IPS-20b (cell line): ENCODE measurements around the gene EFTUD2.

Experiments
- H3K27ac ChIP-seq: one replicate; pipeline ENCODE4 v1.5.1; 2013; ENCODE audit warnings: low read length
- H3K27me3 ChIP-seq: 2 replicates; pipeline ENCODE4 v1.6.1; 2013; ENCODE audit warnings: mild to moderate bottlenecking, low read length, inconsistent platforms; ENCODE audit not compliant: insufficient read depth
- H3K36me3 ChIP-seq: 2 replicates; pipeline ENCODE4 v1.6.1; 2013; ENCODE audit warnings: low read depth, mild to moderate bottlenecking, inconsistent platforms, low read length, moderate library complexity; ENCODE audit not compliant: insufficient read depth
- H3K4me1 ChIP-seq: 2 replicates; pipeline ENCODE4 v1.6.1; 2013; ENCODE audit warnings: mild to moderate bottlenecking, control low read depth, inconsistent platforms, low read length, moderate library complexity; ENCODE audit not compliant: insufficient read depth
- H3K4me3 ChIP-seq: 2 replicates; pipeline ENCODE4 v1.5.1; 2013; ENCODE audit warnings: mild to moderate bottlenecking, low read length, inconsistent platforms
- H3K9ac ChIP-seq: 2 replicates; pipeline ENCODE4 v1.6.1; 2013; ENCODE audit warnings: low read depth, mild to moderate bottlenecking, inconsistent platforms, low read length, moderate library complexity
- H3K9me3 ChIP-seq: 2 replicates; pipeline ENCODE4 v1.6.1; 2013; ENCODE audit warnings: mild to moderate bottlenecking, low read depth, low read length, inconsistent platforms; ENCODE audit not compliant: insufficient read depth

Gene EFTUD2

GRCh38 chr17:44808156-44808555 is 91.1 kb downstream of the EFTUD2 start:
- no peaks in the 10 kb centered on the region for H3K4me1 ChIP-seq
- no peaks in the 10 kb centered on the region for H3K27me3 ChIP-seq
- H3K27ac ChIP-seq, result no peak overlapping the region
- peaks cover 47% of the 10 kb centered on the region for H3K36me3 ChIP-seq
- no peak overlapping the region for H3K4me3 ChIP-seq
- H3K9ac ChIP-seq, result no peak overlapping the region
- H3K9me3 ChIP-seq, result no peaks in the 10 kb centered on the region

GRCh38 chr17:44807817-44808155 is 91.5 kb downstream of the EFTUD2 start:
- Histone ChIP-seq H3K36me3 (peaks cover 51% of the 10 kb centered on the region), H3K9ac (no peak overlapping the region), H3K4me3 (no peak overlapping the region), H3K27me3 (no peaks in the 10 kb centered on the region), H3K4me1 (no peaks in the 10 kb centered on the region), H3K27ac (no peak overlapping the region), H3K9me3 (no peaks in the 10 kb centered on the region)

- Histone ChIP-seq H3K9ac (no peak overlapping the region), H3K4me1 (no peaks in the 10 kb centered on the region), H3K27me3 (no peaks in the 10 kb centered on the region), H3K4me3 (no peak overlapping the region), H3K9me3 (no peaks in the 10 kb centered on the region), H3K36me3 (peaks cover 56% of the 10 kb centered on the region), H3K27ac (no peak overlapping the region)
Measured at GRCh38 chr17:44807093-44807816, 92.0 kb downstream of the EFTUD2 start.

- H3K4me1 ChIP-seq, result no peaks in the 10 kb centered on the region
- no peaks in the 10 kb centered on the region for H3K27me3 ChIP-seq
- no peak overlapping the region for H3K4me3 ChIP-seq
- no peak overlapping the region for H3K9ac ChIP-seq
- H3K27ac ChIP-seq, result no peak overlapping the region
- H3K9me3 ChIP-seq, result no peaks in the 10 kb centered on the region
- peaks cover 84% of the 10 kb centered on the region for H3K36me3 ChIP-seq
Measured at GRCh38 chr17:44804302-44805089, 94.7 kb downstream of the EFTUD2 start.

GRCh38 chr17:44801880-44802279 is 97.4 kb downstream of the EFTUD2 start:
- H3K27ac ChIP-seq, result no peak overlapping the region
- peaks cover 93% of the 10 kb centered on the region for H3K36me3 ChIP-seq

More at GRCh38 chr17:44801880-44802279, 97.4 kb downstream of the EFTUD2 start:
- H3K4me3 ChIP-seq, result no peak overlapping the region
- H3K9ac ChIP-seq, result no peak overlapping the region
- no peaks in the 10 kb centered on the region for H3K9me3 ChIP-seq
- no peaks in the 10 kb centered on the region for H3K27me3 ChIP-seq
- peaks cover 7% of the 10 kb centered on the region for H3K4me1 ChIP-seq
